HG02981 (cell line): ENCODE results near the gene PERM1.

Source experiments
- ATAC-seq: cut with Tn5 transposase; IDR thresholded peaks from one replicate; pipeline ENCODE4 v1.9.1; 2021; ENCODE audit warnings: mild to moderate bottlenecking, moderate library complexity; ENCODE audit not compliant: unreplicated experiment

Gene PERM1

GRCh38 chr1:966135-966703 is 15.7 kb downstream of the PERM1 start, which contains the start of gene PLEKHN1:
Gene PLEKHN1 (plus strand): TSS chr1:966482. CDS start chr1:966532, 50 bp downstream.
- no peak for ATAC-seq

GRCh38 chr1:965526-966134 is 16.3 kb downstream of the PERM1 start:
- no peak for ATAC-seq

GRCh38 chr1:964691-965525 is 17.0 kb downstream of the PERM1 start:
- no peak for ATAC-seq

- ATAC-seq = no peak
These were observed 18.0 kb downstream of the PERM1 start for GRCh38 chr1:963746-964525.

GRCh38 chr1:963301-963651 is 18.6 kb downstream of the PERM1 start:
- no peak for ATAC-seq

GRCh38 chr1:962381-963300 is 19.3 kb downstream of the PERM1 start:
- no peak for ATAC-seq

- no peak for ATAC-seq
These were observed 20.7 kb downstream of the PERM1 start for GRCh38 chr1:961132-961669.

- ATAC-seq = peak; percentile 53
These were observed 21.3 kb downstream of the PERM1 start, which contains the start of gene KLHL17 for GRCh38 chr1:960363-961131. Gene KLHL17 (plus strand): TSS chr1:960584. CDS start chr1:960694, 110 bp downstream.

GRCh38 chr1:959731-960362 is 22.0 kb downstream of the PERM1 start:
- no peak for ATAC-seq

- ATAC-seq = peak; percentile 71
These were observed 22.8 kb downstream of the PERM1 start, which contains the start of gene NOC2L for GRCh38 chr1:958823-959730. Gene NOC2L (minus strand): TSS chr1:959256. CDS start chr1:959240, 16 bp downstream.

- ATAC-seq = no peak
These were observed 25.3 kb downstream of the PERM1 start for GRCh38 chr1:956636-957035.

GRCh38 chr1:955474-955873 is 26.4 kb downstream of the PERM1 start:
- no peak for ATAC-seq

- ATAC-seq = no peak
These were observed 27.0 kb downstream of the PERM1 start for GRCh38 chr1:954927-955326.

- no peak for ATAC-seq
These were observed 28.2 kb downstream of the PERM1 start for GRCh38 chr1:953524-954320.

GRCh38 chr1:952603-953002 is 29.3 kb downstream of the PERM1 start:
- ATAC-seq = no peak

- ATAC-seq = no peak
These were observed 29.7 kb downstream of the PERM1 start for GRCh38 chr1:952201-952600.

GRCh38 chr1:951364-951763 is 30.5 kb downstream of the PERM1 start:
- no peak for ATAC-seq
